ENCODE measurements around the gene SHISA8. TPM values are rescaled to one million over a fixed set of nuclear protein-coding genes. Genes with fewer than 3 reads are reported as not detected.

Gene SHISA8
- total RNA-seq = not detected

- Histone ChIP-seq H3K36me3 (no peaks in the 10 kb centered on the region), H3K9me3 (no peaks in the 10 kb centered on the region), H3K27ac (no peak within 1 kb of the TSS), H3K4me1 (peaks cover 35% of the 10 kb centered on the region), H3K4me3 (peak within 1 kb of the TSS; percentile 31 to 47), H3K27me3 (peaks cover 28% of the 10 kb centered on the region)
- intact Hi-C loops (cut with DNase I) = no loop called here
- TF ChIP-seq, protein P1, sequence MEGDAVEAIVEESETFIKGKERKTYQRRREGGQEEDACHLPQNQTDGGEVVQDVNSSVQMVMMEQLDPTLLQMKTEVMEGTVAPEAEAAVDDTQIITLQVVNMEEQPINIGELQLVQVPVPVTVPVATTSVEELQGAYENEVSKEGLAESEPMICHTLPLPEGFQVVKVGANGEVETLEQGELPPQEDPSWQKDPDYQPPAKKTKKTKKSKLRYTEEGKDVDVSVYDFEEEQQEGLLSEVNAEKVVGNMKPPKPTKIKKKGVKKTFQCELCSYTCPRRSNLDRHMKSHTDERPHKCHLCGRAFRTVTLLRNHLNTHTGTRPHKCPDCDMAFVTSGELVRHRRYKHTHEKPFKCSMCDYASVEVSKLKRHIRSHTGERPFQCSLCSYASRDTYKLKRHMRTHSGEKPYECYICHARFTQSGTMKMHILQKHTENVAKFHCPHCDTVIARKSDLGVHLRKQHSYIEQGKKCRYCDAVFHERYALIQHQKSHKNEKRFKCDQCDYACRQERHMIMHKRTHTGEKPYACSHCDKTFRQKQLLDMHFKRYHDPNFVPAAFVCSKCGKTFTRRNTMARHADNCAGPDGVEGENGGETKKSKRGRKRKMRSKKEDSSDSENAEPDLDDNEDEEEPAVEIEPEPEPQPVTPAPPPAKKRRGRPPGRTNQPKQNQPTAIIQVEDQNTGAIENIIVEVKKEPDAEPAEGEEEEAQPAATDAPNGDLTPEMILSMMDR (IDR thresholded peaks at IDR 0.05) = no peak
- TF ChIP-seq POLR2A (IDR thresholded peaks at IDR 0.05) (no peak), POLR2AphosphoS5 (IDR thresholded peaks at IDR 0.05; ENCODE audit: insufficient read depth in 1 of 2, low read depth in 1 of 2) (no peak)
- no peak for DNase-seq (ENCODE audit: extremely low spot score in 2 of 2)
These were observed at the start of gene SHISA8 for GRCh38 chr22:41915035-41915785. Gene SHISA8 (minus strand): TSS chr22:41915074. CDS start chr22:41914667, 407 bp downstream.

GRCh38 chr22:41964112-41964491 is 49.2 kb upstream of the SHISA8 start:
- DNase-seq (ENCODE audit: extremely low spot score in 2 of 2) = no peak
- TF ChIP-seq, protein P1 (IDR thresholded peaks at IDR 0.05) = no peak
- no peak for TF ChIP-seq POLR2A (IDR thresholded peaks at IDR 0.05)
- no peaks in the 10 kb centered on the region for H3K36me3 ChIP-seq
- H3K4me1 ChIP-seq = no peaks in the 10 kb centered on the region
- intact Hi-C loops (cut with DNase I) = no loop called here
- no peaks in the 10 kb centered on the region for H3K9me3 ChIP-seq
- H3K27ac ChIP-seq = no peak overlapping the region
- no peak overlapping the region for H3K4me3 ChIP-seq
- no peaks in the 10 kb centered on the region for H3K27me3 ChIP-seq

DNA sequence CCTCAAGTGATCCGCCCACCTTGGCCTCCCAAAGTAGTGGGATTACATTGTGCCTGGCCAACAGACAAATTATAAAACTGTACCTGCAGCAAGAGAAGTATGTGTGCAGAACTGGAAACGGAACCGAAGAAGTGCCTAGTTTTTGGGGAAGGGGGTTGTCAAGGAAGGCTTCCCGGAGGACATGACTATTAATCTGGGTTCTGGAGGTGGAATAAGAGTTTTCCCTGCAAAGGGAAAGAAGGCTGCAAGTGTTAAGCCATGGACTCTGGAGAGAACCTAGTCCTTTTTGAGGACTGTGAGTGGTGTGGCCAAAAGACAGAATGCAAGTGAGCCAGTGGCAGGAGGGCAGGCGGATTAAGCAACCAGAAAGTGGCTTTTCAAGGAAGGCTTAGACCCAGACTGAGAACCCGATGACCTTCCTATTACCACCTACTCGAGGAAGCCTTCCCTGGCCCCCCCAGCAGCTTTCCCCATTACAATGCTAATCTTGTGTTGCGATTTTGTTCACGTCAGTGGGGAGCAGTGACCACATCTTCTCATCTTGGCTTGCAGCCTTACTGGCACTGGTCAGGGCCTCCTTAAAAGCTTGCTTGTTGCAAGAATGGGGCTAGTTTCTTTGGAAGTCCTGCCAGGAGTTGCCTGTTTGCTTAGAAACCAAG is 48.7 kb upstream of the SHISA8 start:
- no peaks in the 10 kb centered on the region for H3K4me1 ChIP-seq
- no peaks in the 10 kb centered on the region for H3K9me3 ChIP-seq
- H3K27ac ChIP-seq = no peak overlapping the region
- no peaks in the 10 kb centered on the region for H3K36me3 ChIP-seq
- no peak overlapping the region for H3K4me3 ChIP-seq
- TF ChIP-seq, protein P1 (IDR thresholded peaks at IDR 0.05) = no peak
- TF ChIP-seq POLR2A (IDR thresholded peaks at IDR 0.05) (no peak), POLR2AphosphoS5 (IDR thresholded peaks at IDR 0.05; ENCODE audit: insufficient read depth in 1 of 2, low read depth in 1 of 2) (no peak)
- no peaks in the 10 kb centered on the region for H3K27me3 ChIP-seq
- DNase-seq (ENCODE audit: extremely low spot score in 2 of 2) = no peak
- intact Hi-C loops (cut with DNase I) = no loop called here

DNA sequence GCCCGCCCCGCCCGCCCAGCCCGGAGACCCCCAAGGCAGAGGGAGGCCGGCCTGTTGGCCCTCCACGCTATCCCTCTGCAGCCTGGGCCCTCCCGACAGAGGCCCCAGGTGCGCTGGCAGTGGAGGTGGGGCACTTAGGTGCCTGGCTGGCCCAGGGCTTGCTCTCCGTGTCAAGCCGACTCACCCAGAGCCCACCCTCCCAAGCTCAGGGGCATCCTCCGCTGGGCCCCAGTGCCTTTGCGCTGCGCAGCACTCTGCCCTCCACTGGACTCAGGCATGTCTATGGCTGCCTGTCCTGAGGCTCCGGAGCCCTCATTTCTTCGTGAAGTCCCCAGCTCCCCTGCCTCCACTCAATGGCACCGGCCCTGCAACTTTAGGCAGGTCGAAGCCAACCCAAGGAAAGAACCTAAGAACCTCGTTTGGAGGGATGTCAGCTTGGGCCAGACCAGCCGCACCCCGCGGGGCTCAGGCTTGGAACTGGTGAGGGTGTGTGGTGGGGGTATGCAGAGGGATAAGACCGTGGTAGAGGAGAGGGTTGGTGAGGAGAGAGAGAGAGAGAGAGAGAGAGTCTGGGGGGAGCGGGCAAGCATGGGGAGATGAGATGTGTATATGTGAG is 43.2 kb upstream of the SHISA8 start:
- Histone ChIP-seq H3K4me1 (peaks cover 8% of the 10 kb centered on the region), H3K4me3 (peak overlapping the region in 1 of 2 donors; percentile 16), H3K9me3 (no peaks in the 10 kb centered on the region), H3K36me3 (no peaks in the 10 kb centered on the region), H3K27me3 (no peaks in the 10 kb centered on the region), H3K27ac (no peak overlapping the region)
- TF ChIP-seq, protein P1 (IDR thresholded peaks at IDR 0.05) = no peak
- no peak for TF ChIP-seq POLR2AphosphoS5 (IDR thresholded peaks at IDR 0.05; ENCODE audit: insufficient read depth in 1 of 2, low read depth in 1 of 2)
- no peak for DNase-seq (ENCODE audit: extremely low spot score in 2 of 2)
- intact Hi-C loops (cut with DNase I) = no loop called here

DNA sequence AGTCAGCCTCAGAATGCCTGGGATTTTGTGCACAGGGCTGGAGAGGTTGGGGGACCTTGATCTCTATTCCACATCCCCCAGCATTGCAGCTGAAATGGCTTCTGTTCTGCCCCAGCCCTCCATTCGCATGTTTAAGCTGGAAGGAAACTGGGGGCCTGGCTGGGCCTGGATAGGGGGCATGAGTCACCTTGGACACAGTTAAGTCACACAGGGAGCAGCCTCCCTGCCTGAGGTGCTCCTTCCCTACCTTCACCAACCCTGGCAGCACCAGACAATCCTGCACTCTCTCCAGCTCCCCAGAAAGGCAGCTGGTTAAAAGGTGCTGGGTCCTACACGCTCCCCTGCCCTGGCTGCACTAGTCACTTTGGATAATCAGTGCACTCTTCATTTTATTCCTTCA is 37.8 kb upstream of the SHISA8 start:
- no peak overlapping the region for H3K27ac ChIP-seq
- TF ChIP-seq, protein P1 (IDR thresholded peaks at IDR 0.05) = no peak
- no peak for TF ChIP-seq POLR2A (IDR thresholded peaks at IDR 0.05)
- TF ChIP-seq POLR2AphosphoS5 (IDR thresholded peaks at IDR 0.05; ENCODE audit: insufficient read depth in 1 of 2, low read depth in 1 of 2) = no peak
- no peak overlapping the region for H3K4me3 ChIP-seq
- DNase-seq (ENCODE audit: extremely low spot score in 2 of 2) = no peak
- H3K9me3 ChIP-seq = no peaks in the 10 kb centered on the region
- H3K4me1 ChIP-seq = peaks cover 4% of the 10 kb centered on the region
- intact Hi-C loops (cut with DNase I) = no loop called here
- no peaks in the 10 kb centered on the region for H3K27me3 ChIP-seq
- no peaks in the 10 kb centered on the region for H3K36me3 ChIP-seq

Measured in vagina (tissue), 2 donors.